Measurements from ENCODE around the gene CERS4. TPM values are rescaled to one million over a fixed set of nuclear protein-coding genes. Genes with fewer than 3 reads are reported as not detected.

Gene CERS4
- total and polyA plus RNA-seq, 2 donors (not counting 3 experiments of a cell fraction or from before 2014, with no cell fraction given) = 4.9 to 7.7 TPM

DNA sequence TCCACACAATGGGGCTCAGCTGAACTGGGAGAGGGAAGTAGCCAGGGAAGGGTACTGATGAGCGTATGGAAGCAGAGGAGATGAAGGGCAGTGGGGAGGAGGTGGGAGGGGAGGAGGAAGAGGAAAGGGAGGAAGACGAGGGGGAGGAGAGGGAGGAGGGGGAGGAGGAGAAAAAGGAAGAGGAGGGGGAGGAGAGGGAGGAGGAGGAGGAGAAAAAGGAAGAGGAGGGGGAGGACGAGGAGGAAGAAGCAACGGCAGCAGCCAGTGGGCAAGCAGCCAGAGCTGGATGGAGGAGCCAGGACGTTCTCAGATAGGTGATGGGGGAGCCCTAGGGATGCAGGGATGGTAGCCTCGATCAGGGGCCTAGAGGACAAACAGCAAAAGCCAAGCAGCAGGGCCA, 5.6 kb downstream of the CERS4 start:
- Histone ChIP-seq H3K9me3 (replicated peaks; ENCODE audit: control insufficient read depth, insufficient read depth, low read length) (no peaks in the 10 kb centered on the region), H2AFZ (ENCODE audit: low read depth, low read length) (no peak overlapping the region), H3K27me3 (ENCODE audit: control insufficient read depth in 2 of 2, insufficient read depth in 2 of 2, low read length in 2 of 2) (peaks cover 3 to 7% of the 10 kb centered on the region in 2 experiments), H3K27ac (ENCODE audit: insufficient read depth, low read depth, low read length) (no peak overlapping the region), H3K9me1 (replicated peaks; ENCODE audit: control insufficient read depth, extremely low read depth, insufficient read depth, low read length) (no peaks in the 10 kb centered on the region), H4K20me1 (replicated peaks; ENCODE audit: control insufficient read depth, extremely low read depth, insufficient read depth, low read length) (no peaks in the 10 kb centered on the region), H3K4me3 (replicated peaks in 1 of 3; ENCODE audit: insufficient read depth in 1 of 3, low read depth in 1 of 3, low read length in 3 of 3) (no peak overlapping the region), H3K4me2 (ENCODE audit: insufficient read depth, low read length) (no peak overlapping the region), H3K36me3 (ENCODE audit: control insufficient read depth in 2 of 2, extremely low read depth in 1 of 2, insufficient read depth in 2 of 2, low read length in 2 of 2) (no peaks in the 10 kb centered on the region), H3K79me2 (ENCODE audit: control insufficient read depth, insufficient read depth, low read length) (no peaks in the 10 kb centered on the region), H3K4me1 (ENCODE audit: control insufficient read depth, extremely low read depth, insufficient read depth, low read length) (no peaks in the 10 kb centered on the region), H3K9ac (replicated peaks; ENCODE audit: extremely low read depth, insufficient read depth, low read length) (no peak overlapping the region)
- ChIA-PET CTCF (interaction anchor here (1.4 kb wide), 1 partner anchor 56 kb away, joined by 3 read pairs; no protein-coding TSS in a partner anchor), POLR2A (interaction anchor here (0.7 kb wide), 1 partner anchor 585 kb away, joined by 4 read pairs; the partner anchor contains the start of genes PET100 and XAB2)
- dilution Hi-C loops (cut with MboI; ENCODE audit: extremely low pct_ligation_motif_present, low sequenced_read_pairs) = no loop called here
- DNase-seq (ENCODE audit: low read depth, low spot score) = no peak
- FAIRE-seq = no peak
- BruUV-seq (replicated peaks) = no TSS peak
- intact Hi-C loops (cut with micrococcal nuclease) = no loop called here
- no peak for TF ChIP-seq GATA2 (IDR thresholded peaks at IDR 0.05; ENCODE audit: insufficient read depth, insufficient read length, low read depth, low read length)
- no peak for TF ChIP-seq POLR2AphosphoS5 (IDR thresholded peaks at IDR 0.05; ENCODE audit: insufficient read depth, low read depth, low read length)
- TF ChIP-seq POLR2A (IDR thresholded peaks at IDR 0.05; ENCODE audit: low read depth, low read length) = no peak
- no peak for TF ChIP-seq JUN (IDR thresholded peaks at IDR 0.05; ENCODE audit: borderline replicate concordance, insufficient read depth, insufficient read length, low read depth)
- TF ChIP-seq MYC (IDR thresholded peaks at IDR 0.05; ENCODE audit: low read depth, low read length) = no peak
- TF ChIP-seq FOS (IDR thresholded peaks at IDR 0.05; ENCODE audit: borderline replicate concordance, insufficient read depth, low read length) = no peak
- TF ChIP-seq, protein P1, sequence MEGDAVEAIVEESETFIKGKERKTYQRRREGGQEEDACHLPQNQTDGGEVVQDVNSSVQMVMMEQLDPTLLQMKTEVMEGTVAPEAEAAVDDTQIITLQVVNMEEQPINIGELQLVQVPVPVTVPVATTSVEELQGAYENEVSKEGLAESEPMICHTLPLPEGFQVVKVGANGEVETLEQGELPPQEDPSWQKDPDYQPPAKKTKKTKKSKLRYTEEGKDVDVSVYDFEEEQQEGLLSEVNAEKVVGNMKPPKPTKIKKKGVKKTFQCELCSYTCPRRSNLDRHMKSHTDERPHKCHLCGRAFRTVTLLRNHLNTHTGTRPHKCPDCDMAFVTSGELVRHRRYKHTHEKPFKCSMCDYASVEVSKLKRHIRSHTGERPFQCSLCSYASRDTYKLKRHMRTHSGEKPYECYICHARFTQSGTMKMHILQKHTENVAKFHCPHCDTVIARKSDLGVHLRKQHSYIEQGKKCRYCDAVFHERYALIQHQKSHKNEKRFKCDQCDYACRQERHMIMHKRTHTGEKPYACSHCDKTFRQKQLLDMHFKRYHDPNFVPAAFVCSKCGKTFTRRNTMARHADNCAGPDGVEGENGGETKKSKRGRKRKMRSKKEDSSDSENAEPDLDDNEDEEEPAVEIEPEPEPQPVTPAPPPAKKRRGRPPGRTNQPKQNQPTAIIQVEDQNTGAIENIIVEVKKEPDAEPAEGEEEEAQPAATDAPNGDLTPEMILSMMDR (IDR thresholded peaks at IDR 0.05; ENCODE audit: extremely low read depth in 1 of 2, insufficient read depth in 1 of 2, low read depth in 1 of 2, low read length in 2 of 2) = no peak
- no peak for TF ChIP-seq EZH2 (IDR thresholded peaks at IDR 0.05; ENCODE audit: borderline replicate concordance, low read depth, low read length, severe bottlenecking)
- TF ChIP-seq, protein P2, sequence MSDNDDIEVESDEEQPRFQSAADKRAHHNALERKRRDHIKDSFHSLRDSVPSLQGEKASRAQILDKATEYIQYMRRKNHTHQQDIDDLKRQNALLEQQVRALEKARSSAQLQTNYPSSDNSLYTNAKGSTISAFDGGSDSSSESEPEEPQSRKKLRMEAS (IDR thresholded peaks at IDR 0.05; ENCODE audit: insufficient read depth, insufficient read length) = no peak
